NCI-H2081 treated with DMSO at 0.1 percent for 48 hours (cell line): Measurements from ENCODE around the gene CA5A.
"Not testable (repeated sequence)": the region's sequence is repeated elsewhere in the genome, so short reads cannot be mapped to it uniquely, and the experiment has no call there.

Experiments used
- DNase-seq: peaks from one replicate; lab custom pipeline; 2025; lab: John Stamatoyannopoulos, UW

CA5A gene

GRCh38 chr16:87936375-87937230 is at the start of gene CA5A:
Gene CA5A (minus strand): TSS chr16:87936529. CDS start chr16:87936450, 79 bp downstream.
- DNase-seq, result no peak

GRCh38 chr16:87985493-87985892 is 49.2 kb upstream of the CA5A start:
- not testable (repeated sequence) for DNase-seq

GRCh38 chr16:87984632-87985267 is 48.4 kb upstream of the CA5A start:
- DNase-seq, result no peak

- not testable (repeated sequence) for DNase-seq
Observed at GRCh38 chr16:87984180-87984579, 47.9 kb upstream of the CA5A start.

GRCh38 chr16:87983737-87984097 is 47.4 kb upstream of the CA5A start:
- DNase-seq, result not testable (repeated sequence)

- not testable (repeated sequence) for DNase-seq
Observed at GRCh38 chr16:87983072-87983736, 46.9 kb upstream of the CA5A start.

- no peak for DNase-seq
Observed at GRCh38 chr16:87982581-87983041, 46.3 kb upstream of the CA5A start.

GRCh38 chr16:87981376-87981775 is 45.0 kb upstream of the CA5A start:
- DNase-seq, result not testable (repeated sequence)

- not testable (repeated sequence) for DNase-seq
Observed at GRCh38 chr16:87979911-87980630, 43.7 kb upstream of the CA5A start.

GRCh38 chr16:87979352-87979751 is 43.0 kb upstream of the CA5A start:
- no peak for DNase-seq

- no peak for DNase-seq
Observed at GRCh38 chr16:87978127-87978526, 41.8 kb upstream of the CA5A start.

- DNase-seq, result no peak
Observed at GRCh38 chr16:87976665-87977064, 40.3 kb upstream of the CA5A start.

GRCh38 chr16:87974178-87974577 is 37.8 kb upstream of the CA5A start:
- no peak for DNase-seq

- no peak for DNase-seq
Observed at GRCh38 chr16:87973717-87974116, 37.4 kb upstream of the CA5A start.

GRCh38 chr16:87971933-87972332 is 35.6 kb upstream of the CA5A start:
- DNase-seq, result no peak

- DNase-seq, result no peak
Observed at GRCh38 chr16:87970186-87970585, 33.9 kb upstream of the CA5A start.

- no peak for DNase-seq
Observed at GRCh38 chr16:87968541-87968940, 32.2 kb upstream of the CA5A start.

- DNase-seq, result no peak
Observed at GRCh38 chr16:87966685-87967185, 30.4 kb upstream of the CA5A start.

GRCh38 chr16:87966064-87966645 is 29.8 kb upstream of the CA5A start:
- DNase-seq, result no peak

- no peak for DNase-seq
Observed at GRCh38 chr16:87965417-87965816, 29.1 kb upstream of the CA5A start.

- DNase-seq, result no peak
Observed at GRCh38 chr16:87964049-87964659, 27.8 kb upstream of the CA5A start.
